GM12892 (cell line): ENCODE data around the gene THAP7.

Source experiments
- DNase-seq: peaks from one replicate; pipeline ENCODE4 v3.0.0; 2011; ENCODE audit not compliant: insufficient read length
- FAIRE-seq: peaks from 2 replicates; lab custom pipeline; 2011; peaks lifted over from hg19 to GRCh38; lab: Jason Lieb, UNC
- POLR2A ChIP-seq: IDR thresholded peaks from 2 replicates; pipeline ENCODE4 v1.6.1; 2011; ENCODE audit warnings: low read depth, low read length, control low read depth
- POLR2AphosphoS5 ChIP-seq: IDR thresholded peaks from 2 replicates; pipeline ENCODE4 v1.6.1; 2011; ENCODE audit warnings: low read depth, low read length, control low read depth
- TAF1 ChIP-seq: IDR thresholded peaks from 2 replicates; pipeline ENCODE4 v1.6.1; 2011; ENCODE audit warnings: low read depth, mild to moderate bottlenecking, control low read depth, low read length, borderline replicate concordance

The THAP7 gene

DNA sequence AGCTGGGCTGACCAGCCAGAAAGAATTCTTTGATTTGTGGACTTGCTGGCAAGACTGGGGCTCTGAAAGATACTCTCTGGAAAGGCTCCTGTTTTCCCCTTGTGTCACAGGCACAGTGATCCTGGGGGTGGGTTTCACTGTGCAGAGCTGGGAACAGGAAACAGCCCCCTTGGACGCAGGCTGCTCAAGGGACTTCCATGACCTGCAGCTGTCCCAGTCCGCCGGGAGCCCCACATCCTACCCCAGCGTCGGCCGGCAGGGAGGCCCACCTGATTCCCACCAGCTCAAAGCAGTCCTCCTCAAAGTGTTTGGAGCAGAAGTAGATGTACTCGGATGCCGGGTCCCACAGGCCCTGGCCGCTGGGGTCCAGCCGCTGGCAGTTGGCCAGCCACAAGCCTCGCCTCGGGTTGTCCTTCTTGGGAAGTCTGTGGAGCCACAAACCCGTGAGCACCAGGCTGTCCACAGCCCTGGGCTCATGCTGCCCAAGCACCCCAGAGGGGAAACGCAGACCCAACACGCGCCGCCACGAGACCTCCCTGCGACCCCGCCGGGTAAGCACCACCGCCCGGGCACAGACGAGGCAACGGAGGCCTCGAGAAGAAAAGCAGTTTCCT, 824 bp downstream of the THAP7 start:
- peak; percentile 9 for FAIRE-seq
- TF ChIP-seq POLR2AphosphoS5: no peak
- no peak for TF ChIP-seq TAF1
- TF ChIP-seq POLR2A: no peak
- DNase-seq: no peak

GRCh38 chr22:21000207-21000986, 1.5 kb downstream of the THAP7 start:
- FAIRE-seq: peak; percentile 9
- TF ChIP-seq POLR2A: no peak; the same call in none of the 2 replicates
- no peak for TF ChIP-seq POLR2AphosphoS5
- no peak for TF ChIP-seq TAF1
- no peak for DNase-seq

DNA sequence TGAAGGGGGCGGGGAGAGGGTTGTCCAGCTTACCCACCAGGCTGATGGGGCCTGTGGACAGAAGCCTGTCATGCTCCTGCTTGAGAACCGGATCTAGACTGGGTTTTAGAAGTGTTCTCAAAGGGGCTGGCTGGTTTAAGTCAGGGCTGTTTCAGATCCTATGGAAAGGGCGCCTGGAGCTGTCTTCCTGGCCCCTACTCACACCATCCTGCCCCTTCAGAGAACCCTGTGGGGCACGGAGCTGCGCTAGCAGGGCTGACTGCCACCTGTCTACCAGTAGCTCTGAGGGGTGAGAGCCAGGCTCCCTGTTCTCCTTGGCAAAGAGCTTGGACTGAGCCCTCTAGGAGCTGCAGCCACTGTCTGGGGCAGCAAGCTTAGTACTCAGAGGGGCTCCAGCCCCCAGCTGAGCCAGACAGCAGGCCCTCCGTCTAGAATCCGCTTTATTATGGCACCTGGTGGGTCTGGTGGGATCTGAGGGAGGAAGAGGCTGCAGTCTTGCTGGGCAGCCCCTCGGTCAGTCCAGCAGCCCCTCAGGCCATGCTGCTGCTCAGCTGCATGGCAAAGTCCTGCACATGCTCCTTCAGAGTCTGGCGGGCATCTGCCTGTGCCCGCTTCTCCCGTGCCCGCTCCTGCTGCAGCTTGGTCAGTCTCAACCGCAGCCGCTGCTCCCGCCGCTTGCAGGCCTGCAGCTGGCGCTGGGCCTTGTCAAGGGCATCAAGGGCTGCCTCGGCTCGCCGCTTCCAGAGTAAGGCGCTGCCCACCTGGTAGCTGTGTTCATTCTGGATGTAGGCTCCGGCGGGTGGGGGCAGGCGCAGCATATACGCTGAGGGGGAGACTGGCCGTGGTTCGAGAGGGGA, 2.3 kb downstream of the THAP7 start:
- FAIRE-seq: no peak
- DNase-seq: no peak
- no peak for TF ChIP-seq TAF1
- TF ChIP-seq POLR2AphosphoS5: no peak
- TF ChIP-seq POLR2A: no peak; the same call in 1 of the 2 replicates

- DNase-seq (no peak), FAIRE-seq (no peak)
- TF ChIP-seq POLR2A (peak; percentile 17), TAF1 (no peak), POLR2AphosphoS5 (no peak)
These were observed 3.2 kb downstream of the THAP7 start for GRCh38 chr22:20998411-20999336.

DNA sequence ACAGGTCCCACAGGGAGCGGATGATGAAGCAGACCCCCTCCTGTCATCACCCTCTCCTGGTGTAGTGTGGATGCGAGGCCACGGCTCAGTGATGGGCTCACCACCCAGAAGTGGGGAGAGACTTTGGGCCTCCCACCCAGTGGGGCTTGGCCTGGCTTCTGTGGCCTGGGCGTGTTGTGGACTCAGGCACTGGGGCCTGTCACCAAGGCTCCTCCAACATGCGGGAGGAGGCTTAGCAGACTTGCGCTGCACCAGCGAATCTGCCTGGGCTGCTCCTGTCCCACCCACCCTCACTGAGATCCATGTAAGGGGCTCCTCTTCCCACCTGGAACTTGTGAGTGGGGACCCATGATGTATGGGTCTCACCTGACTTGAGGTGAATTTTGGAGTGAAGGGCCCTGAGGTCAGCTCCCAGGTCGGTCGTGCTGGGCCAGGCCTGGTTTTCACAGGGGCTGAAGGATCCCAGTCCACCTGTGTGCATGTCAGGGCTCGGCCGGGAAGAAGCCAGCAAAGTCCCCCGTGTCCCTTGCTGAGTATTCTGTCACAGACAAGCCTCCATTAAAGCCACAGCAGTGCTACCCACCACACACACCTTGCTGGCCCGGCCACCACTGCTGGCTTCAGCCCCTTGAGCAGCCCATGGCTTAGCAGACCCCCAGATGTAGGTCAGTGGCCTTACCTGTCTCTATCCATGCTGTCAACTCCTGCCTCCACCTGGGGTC, 4.2 kb downstream of the THAP7 start:
- no peak for DNase-seq
- 0 out of 2 replicates have a peak, but pooled peaks have one; percentile 45 for TF ChIP-seq POLR2A
- TF ChIP-seq POLR2AphosphoS5: peak; percentile 3
- no peak for TF ChIP-seq TAF1
- no peak for FAIRE-seq

DNA sequence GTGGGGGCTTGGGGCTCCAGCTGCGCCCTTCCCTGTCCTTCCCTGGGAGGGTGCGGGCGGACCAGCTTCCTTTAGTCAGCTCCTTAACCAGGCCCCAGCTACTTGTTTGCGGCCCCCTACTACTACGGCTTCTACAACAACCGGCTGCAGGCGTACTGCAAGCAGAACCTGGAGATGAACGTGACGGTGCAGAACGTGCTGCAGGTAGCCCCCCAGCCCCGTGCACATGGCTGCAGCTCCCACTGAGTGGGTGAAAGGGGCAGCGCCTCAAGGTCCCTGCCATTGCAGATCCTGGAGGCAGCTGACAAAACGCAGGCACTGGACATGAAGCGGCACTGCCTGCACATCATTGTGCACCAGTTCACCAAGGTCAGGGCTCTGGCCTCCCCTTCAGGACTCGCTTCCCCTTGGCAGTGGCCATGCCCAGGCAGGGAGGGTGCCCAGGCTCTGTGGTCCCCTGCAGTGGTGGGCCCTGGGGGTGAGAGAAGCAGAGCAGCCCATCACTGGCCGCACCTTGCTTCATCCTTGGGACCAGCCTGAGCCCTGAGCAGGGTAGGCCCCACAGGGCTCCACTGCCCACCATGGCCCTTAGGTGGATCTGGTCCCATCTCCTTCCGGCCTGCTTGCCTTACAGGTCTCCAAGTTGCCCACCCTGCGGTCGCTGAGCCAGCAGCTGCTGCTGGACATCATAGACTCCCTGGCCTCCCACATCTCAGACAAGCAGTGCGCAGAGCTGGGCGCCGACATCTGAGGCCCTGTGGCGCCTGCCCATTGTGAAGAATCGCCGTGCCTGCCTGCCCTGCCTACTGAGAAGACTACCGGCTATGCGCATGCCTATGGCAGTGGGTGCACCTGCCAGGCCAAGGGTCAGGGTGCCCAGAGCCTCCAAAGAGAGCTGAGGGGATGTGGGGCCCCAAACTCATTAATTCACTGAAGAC, 5.1 kb downstream of the THAP7 start:
- DNase-seq (no peak), FAIRE-seq (no peak)
- TF ChIP-seq POLR2AphosphoS5: no peak; the same call in 1 of the 2 replicates
- TF ChIP-seq TAF1: no peak
- TF ChIP-seq POLR2A: no peak; the same call in 1 of the 2 replicates

DNA sequence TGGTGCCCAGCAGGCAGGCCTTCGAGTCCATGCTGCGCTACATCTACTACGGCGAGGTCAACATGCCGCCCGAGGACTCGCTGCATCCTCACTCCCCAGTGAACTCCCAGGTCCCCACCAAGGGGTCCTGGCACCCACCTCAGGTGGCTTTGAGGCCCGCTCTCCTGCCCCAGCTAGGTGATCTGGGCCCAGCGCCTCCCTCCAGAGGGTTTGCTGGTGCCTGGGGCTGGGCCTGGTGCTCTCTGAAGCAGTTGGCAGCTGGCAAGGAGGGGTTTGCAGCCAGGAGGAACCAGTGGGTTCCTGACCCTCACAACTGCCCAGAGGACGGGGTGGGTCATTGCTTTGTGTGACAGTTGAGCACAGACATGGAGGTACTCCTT, 5.9 kb downstream of the THAP7 start:
- TF ChIP-seq POLR2AphosphoS5: no peak
- TF ChIP-seq POLR2A: peak; percentile 23; the same call in 1 of the 2 replicates
- TF ChIP-seq TAF1: no peak
- FAIRE-seq (no peak), DNase-seq (no peak)

DNA sequence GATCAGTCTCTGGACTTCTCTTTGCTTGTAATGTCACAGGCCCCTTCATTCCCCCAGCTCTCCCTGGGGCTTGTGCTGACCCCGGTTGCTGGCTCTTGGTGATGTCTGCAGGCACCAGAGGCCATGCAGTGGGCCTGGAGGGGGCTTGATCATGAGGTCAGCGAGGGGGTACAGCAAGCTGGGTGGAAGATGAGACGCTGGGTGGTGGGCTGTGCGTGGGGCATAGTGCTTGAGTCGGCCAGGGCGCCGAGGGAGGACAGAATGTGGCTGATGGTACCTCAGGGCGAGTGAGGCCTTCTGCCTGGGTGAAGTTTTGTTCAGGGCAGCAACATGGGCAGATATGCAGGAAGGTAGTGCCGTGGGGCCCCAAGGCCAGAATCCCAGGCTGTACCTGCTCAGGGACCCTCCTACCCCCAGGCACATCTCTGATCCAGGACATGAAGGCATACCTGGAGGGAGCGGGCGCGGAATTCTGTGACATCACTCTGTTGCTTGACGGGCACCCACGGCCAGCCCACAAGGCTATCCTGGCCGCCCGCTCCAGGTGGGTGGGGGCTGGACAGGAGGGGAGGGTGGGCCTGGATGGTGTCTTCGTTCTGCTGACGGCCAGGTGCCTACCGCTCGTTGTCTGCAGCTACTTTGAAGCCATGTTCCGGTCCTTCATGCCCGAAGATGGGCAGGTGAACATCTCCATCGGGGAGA, 6.4 kb downstream of the THAP7 start:
- TF ChIP-seq TAF1 (no peak), POLR2AphosphoS5 (no peak), POLR2A (no peak)
- DNase-seq: no peak
- FAIRE-seq: no peak
